HepG2 (cell line): ENCODE measurements around the gene KNG1.

Source experiments
- ARNT ChIP-seq: fragments of 450-650 bp; IDR thresholded peaks from 2 replicates; pipeline ENCODE4 v1.6.1; 2017
- EZH2 ChIP-seq: conservative IDR thresholded peaks from 2 replicates; pipeline ENCODE4 v1.6.1; 2012; ENCODE audit warnings: mild to moderate bottlenecking, low read depth, low read length, moderate library complexity
- HDAC1 ChIP-seq: sonication (generic); formaldehyde crosslinking; IDR thresholded peaks from 2 replicates; pipeline ENCODE4 v1.5.1; 2020; ENCODE audit warnings: mild to moderate bottlenecking, missing genetic modification reagents
- JUNB ChIP-seq: sonication (generic); formaldehyde crosslinking; IDR thresholded peaks from 2 replicates; pipeline ENCODE4 v1.8.0; 2022; ENCODE audit warnings: missing genetic modification reagents, mild to moderate bottlenecking, borderline replicate concordance
- KMT2B ChIP-seq: IDR thresholded peaks from 2 replicates; pipeline ENCODE4 v1.6.1; 2016; ENCODE audit warnings: missing genetic modification reagents, missing compliant biosample characterization
- ZBTB7A ChIP-seq: sonication (generic); formaldehyde crosslinking; IDR thresholded peaks from 2 replicates; pipeline ENCODE4 v1.8.0; 2022; ENCODE audit warnings: mild to moderate bottlenecking, missing genetic modification reagents

GRCh38 chr3:186760141-186760833 is 43.1 kb downstream of the KNG1 start:
- TF ChIP-seq EZH2, result no peak
- no peak for TF ChIP-seq ZBTB7A (CRISPR knock-in tag)
- TF ChIP-seq ARNT, result no peak
- no peak for TF ChIP-seq HDAC1 (CRISPR knock-in tag)
- no peak for TF ChIP-seq KMT2B (CRISPR knock-in tag)
- TF ChIP-seq JUNB, result no peak
